ENCODE data around the gene RNU1-4.
"Not testable (repeated sequence)": the region's sequence is repeated elsewhere in the genome, so short reads cannot be mapped to it uniquely, and the experiment has no call there.

The RNU1-4 gene

DNA sequence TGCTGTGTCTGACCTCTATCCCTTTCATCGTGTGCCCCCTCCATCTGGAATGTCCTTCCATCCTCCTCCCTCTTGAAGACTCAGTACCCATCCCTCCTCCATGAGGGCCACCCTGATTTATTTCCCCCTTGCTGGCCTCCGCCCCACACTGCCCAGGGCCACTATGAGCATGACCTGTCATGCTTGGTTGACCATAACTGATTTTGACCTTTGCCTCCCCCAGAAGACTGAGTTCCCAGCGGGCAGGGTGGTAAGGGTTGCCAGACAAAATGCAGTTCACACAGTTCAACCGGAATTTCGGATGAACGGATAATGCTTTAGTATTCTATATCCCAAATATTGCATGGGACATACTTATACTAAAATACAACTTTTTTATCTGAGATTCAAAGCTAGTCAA lies 31.6 kb upstream of the RNU1-4 start:
- not testable (repeated sequence) for DNase-seq (ENCODE audit: low read depth)

- not testable (repeated sequence) for DNase-seq (ENCODE audit: low read depth)
These were observed 30.6 kb upstream of the RNU1-4 start for GRCh38 chr1:16709659-16710087.

DNA sequence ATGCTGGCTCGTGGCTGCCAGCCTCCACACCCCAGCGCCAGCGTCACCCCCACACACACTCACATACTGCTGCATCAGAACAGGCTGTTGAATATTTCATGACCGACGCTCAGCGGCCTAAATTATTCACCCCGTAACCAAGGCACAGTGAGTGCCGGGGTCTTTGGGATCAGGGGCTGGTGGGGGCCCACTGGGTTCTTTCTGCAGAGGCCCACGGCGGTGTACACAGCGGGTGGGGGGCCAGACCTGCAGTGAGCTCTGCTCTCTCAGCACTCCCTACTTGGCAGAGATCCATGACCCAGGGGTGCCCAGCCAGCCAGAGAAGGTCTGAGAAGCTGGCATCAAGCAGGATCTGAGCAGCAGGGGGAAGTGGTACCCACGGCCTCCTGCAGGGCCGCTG lies 29.7 kb upstream of the RNU1-4 start:
- not testable (repeated sequence) for DNase-seq (ENCODE audit: low read depth)

DNA sequence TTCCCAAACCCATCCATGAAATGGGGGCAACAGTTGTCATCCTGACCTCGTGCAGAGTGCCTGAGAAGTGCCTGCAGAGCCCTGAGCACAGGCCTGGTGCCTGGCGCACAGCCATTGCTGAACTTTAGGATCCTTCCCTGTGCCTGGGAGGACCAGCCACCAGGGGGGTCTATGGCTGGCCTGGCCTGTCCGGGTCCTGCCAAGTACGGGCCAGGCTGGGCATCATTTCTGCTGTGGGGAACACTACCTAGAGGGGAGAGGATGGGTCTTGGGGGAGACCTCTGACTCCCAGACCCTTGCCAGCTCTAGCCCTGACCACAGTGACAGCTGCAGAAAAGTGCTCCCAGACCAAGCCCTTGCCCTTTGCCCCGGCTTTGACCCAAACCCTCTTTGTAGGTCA lies 28.2 kb upstream of the RNU1-4 start:
- DNase-seq (ENCODE audit: low read depth), result not testable (repeated sequence)

GRCh38 chr1:16712582-16712981 lies 27.7 kb upstream of the RNU1-4 start:
- DNase-seq (ENCODE audit: low read depth), result not testable (repeated sequence)

DNA sequence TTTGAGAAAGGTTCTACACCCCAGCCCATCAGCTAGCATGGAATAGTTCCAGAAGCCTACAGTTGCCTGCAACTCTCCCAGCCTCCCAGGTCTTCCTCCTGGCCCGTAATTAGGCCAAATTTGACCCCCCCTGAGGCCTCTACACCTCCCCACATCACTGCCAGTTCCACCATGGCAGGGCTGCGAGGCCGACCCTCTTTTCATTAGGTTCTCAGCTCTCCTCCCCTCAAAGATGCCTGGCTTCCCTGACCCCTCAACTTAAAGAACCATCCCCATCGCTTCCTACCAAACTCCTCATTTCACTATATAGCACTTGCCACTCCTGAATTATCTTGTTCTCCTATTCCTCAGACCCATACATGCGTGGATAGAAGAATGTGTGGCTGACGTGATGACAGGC lies 27.3 kb upstream of the RNU1-4 start:
- DNase-seq (ENCODE audit: low read depth), result not testable (repeated sequence)

DNA sequence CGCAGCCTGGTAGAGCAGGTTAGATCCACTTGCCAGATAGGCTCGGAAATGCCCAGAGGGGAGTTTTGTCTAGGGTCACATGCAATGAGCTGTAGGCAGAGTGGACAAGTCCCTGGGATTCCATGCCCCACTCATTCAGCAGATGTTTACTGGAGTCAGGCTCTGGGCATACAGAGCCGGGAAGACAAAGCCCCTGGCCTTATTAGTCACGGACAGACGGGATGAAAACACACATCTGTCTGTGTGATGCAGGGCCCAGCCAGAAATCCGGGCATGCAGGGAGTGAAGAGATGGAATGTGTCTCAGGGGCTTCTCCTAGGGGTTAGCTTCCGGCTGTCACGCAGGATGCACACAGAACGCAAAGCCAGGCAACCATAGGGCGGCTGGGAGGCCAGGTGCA lies 26.8 kb upstream of the RNU1-4 start:
- not testable (repeated sequence) for DNase-seq (ENCODE audit: low read depth)

DNA sequence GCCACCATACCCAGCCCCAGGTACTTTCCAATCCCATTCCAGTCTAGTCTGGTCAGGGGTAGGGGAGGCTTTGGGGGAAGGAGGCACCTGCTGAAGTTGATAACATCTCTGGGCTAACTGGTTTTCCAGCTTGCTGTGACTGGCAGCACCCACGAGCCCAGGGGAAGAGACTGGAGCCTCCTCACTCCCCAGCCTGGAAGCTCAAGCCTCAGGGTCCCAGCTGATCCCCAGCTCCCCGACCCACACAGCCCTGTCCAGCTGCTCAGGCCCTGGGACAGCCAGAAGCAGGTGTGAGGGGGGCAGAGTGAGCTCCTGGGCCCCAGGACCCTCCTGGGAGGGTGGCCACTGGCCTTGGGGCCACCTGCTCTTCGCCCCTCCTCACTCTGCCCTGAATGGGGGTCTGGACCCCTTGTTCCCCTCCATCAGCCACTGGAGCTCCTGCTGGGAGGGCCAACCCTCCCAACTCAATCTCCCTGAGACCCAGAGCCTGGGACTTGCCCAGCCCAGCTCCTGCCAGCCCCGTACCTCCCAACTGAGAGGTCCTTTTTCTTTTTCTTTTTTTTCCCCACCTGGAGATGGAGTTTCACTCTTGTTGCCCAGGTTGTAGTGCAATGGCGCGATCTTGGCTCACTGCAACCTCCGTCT lies 23.5 kb upstream of the RNU1-4 start:
- no peak for DNase-seq (ENCODE audit: low read depth)

GRCh38 chr1:16717336-16718098 lies 22.8 kb upstream of the RNU1-4 start:
- no peak for DNase-seq (ENCODE audit: low read depth)

GRCh38 chr1:16718099-16718907 lies 22.0 kb upstream of the RNU1-4 start:
- DNase-seq (ENCODE audit: low read depth), result not testable (repeated sequence)

GRCh38 chr1:16718908-16719533 lies 21.3 kb upstream of the RNU1-4 start:
- DNase-seq (ENCODE audit: low read depth), result no peak

- DNase-seq (ENCODE audit: low read depth), result no peak
These were observed 20.6 kb upstream of the RNU1-4 start for GRCh38 chr1:16719571-16720350.

GRCh38 chr1:16720351-16721223 lies 19.7 kb upstream of the RNU1-4 start:
- DNase-seq (ENCODE audit: low read depth), result no peak

DNA sequence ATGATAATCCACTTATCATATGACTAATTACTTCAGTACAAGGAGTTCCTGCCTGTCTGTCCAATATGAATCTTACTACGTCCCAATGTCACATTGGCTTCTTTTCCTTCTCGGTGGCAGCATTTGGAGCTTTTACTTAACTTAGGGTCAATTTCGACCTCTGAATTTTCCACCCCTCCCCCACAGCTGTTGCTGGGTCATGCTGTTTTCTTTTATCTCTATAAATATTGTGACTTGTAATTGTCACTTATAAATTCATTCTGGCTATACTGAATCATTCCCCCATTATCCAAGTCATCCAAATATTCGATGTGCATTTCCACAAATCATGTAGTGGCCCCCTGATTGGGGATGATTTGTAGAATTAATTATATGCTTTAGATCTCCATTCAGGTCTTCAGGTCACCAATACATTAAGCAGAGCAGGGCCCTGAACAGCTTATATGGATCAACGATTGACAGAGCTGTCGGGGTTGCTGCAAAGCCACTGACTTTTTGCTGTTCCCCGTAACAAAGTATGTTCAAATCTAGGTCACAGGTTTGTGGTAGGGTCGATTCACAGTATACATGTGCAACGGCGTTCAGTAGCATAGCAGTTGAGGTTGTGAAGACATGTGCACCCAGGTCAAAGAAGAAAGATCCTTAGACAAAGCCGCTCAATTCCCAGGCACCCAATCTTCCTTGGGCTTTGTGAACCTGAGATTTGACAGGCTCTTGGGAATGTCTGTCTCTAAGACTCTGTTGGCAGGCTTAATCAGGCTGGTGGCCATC lies 18.3 kb upstream of the RNU1-4 start:
- no peak for DNase-seq (ENCODE audit: low read depth)

- no peak for DNase-seq (ENCODE audit: low read depth)
These were observed 15.4 kb upstream of the RNU1-4 start for GRCh38 chr1:16724718-16725438.

GRCh38 chr1:16725439-16726245 lies 14.7 kb upstream of the RNU1-4 start:
- not testable (repeated sequence) for DNase-seq (ENCODE audit: low read depth)

GRCh38 chr1:16727190-16728111 lies 12.9 kb upstream of the RNU1-4 start:
- no peak for DNase-seq (ENCODE audit: low read depth)
